AG09319 (cell line): ENCODE results near the gene NXPH3.

Source experiments
- DNase-seq: peaks from one replicate; pipeline ENCODE4 v3.0.0-alpha.2; 2010; ENCODE audit warnings: low read depth; ENCODE audit errors: extremely low read depth
- CTCF ChIP-seq: IDR thresholded peaks from 2 replicates; pipeline ENCODE4 v1.5.1; 2011; ENCODE audit warnings: low read depth, mild to moderate bottlenecking, inconsistent platforms, low read length, moderate library complexity

NXPH3 gene

DNA sequence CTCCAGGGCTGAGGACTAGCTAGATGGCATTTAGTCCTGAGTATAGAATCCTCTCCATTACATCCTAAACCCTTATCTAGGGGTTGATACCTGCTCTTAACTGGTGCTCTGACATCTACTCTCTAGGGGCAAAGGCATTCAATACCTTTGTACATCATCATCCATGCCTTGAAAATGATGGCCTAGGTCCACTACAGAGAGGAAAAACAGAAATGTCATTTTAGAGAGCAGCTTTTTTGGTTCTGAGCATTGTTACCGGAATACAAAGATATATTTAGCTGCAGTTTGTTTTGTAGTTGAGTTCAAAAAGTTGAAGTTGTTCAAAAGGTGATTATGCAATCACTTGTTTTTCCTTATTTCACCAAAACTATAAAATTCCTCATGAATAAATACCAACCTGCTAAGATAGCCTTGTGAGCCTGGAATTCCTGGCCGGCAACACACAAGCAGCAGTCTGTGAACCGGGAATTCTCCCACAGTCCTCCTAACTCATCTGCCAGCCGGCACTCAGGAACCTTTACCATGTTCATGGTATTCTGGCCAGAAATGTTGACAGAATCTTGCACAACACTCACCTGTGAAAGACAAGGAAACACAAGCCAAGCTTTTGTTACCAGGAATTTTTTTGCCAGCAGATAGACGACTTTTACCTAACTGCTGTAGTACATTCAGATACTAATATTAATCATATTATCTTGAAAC lies 35.4 kb downstream of the NXPH3 start:
- no peak for TF ChIP-seq CTCF
- DNase-seq, result no peak

- no peak for DNase-seq
- no peak for TF ChIP-seq CTCF
Measured at GRCh38 chr17:49612726-49613125, 37.1 kb downstream of the NXPH3 start.

DNA sequence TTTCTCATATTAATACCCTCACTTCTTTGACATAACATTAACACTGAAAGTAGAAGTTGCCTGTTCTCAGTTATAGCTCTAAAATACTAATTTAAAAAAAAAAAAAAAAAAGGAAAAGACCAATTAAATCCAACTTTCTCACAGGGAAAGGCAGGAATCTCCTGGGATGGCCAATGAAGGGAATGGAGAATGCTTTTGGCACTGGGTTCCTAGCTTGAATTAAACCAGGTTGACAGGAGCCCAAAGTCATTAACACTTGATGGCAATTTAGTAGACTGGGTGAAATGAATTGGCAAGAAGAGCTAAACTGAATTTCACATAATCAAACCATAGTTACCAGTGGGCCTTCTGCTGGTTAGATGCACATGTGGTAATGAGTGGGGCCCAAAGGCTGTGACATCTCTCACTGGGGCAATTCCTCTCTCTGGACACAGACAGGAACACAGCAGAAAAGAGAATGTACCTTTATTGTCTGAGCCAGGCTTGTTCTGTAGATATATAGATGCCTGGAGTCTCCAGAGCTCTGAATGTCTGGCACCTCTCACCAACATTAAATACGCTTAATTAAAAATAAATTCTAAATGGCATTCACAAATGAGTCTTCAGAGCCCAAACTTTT lies 37.6 kb downstream of the NXPH3 start:
- TF ChIP-seq CTCF, result no peak
- DNase-seq, result no peak

GRCh38 chr17:49616086-49616485 lies 40.4 kb downstream of the NXPH3 start:
- no peak for DNase-seq
- peak; percentile 14; the same call in 1 of the 2 replicates for TF ChIP-seq CTCF

DNA sequence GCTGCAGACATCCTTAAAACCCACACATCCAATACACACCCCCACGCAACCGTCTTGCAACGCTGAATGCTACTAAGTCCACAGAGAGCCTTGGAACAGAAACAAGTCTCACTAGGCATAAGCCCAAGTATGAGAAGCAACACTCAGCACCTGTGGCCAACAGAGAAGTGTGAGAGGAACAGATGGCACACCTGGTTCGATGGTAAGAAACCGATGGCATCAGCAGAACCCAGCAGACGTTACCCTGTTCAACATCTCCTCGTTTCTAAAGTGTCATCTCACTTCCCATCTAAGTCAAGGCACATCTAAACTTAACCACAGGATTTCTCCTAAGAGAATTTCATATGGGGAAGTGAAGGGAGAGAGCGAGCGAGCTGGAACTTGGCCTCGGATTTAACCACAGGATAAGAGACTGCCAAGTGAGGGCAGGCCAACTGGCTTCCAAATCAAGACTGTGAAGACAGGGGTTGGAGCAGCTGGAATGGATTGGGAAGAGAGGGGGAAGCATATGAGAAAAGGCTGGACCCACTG lies 41.0 kb downstream of the NXPH3 start:
- no peak for TF ChIP-seq CTCF
- peak; percentile 90 for DNase-seq

- DNase-seq, result no peak
- no peak for TF ChIP-seq CTCF
Measured at GRCh38 chr17:49618028-49618611, 42.4 kb downstream of the NXPH3 start.

GRCh38 chr17:49621420-49621819 lies 45.7 kb downstream of the NXPH3 start:
- DNase-seq, result no peak

More at GRCh38 chr17:49621420-49621819, 45.7 kb downstream of the NXPH3 start:
- no peak for TF ChIP-seq CTCF
